H1 (cell line): ENCODE results near the gene NUP62CL. TPM values are rescaled to one million over a fixed set of nuclear protein-coding genes. Genes with fewer than 3 reads are reported as not detected.

Experiments used
- CTCF ChIA-PET: fragments of 300-600 bp; sonication (Branson Sonifier 250); formaldehyde crosslinking; loops from one replicate; lab custom pipeline; 2021; ENCODE audit not compliant: partially characterized antibody; lab: Charles Lee
- POLR2A ChIA-PET: fragments of 300-600 bp; sonication (Branson Sonifier 250); formaldehyde crosslinking; loops from one replicate; lab custom pipeline; 2021; ENCODE audit warnings: inconsistent platforms; ENCODE audit not compliant: partially characterized antibody; lab: Charles Lee
- DNase-seq, 2 experiments: peaks; one replicate each; pipeline versions ENCODE4 v3.0.0 to v3.0.0-alpha.2; 2010 to 2022; ENCODE audit warnings: low spot score in 2 of 2, low read depth in 1 of 2, mixed read lengths in 1 of 2
- FAIRE-seq: peaks from 2 replicates; lab custom pipeline; 2011; peaks lifted over from hg19 to GRCh38; lab: Jason Lieb, UNC
- H2AFZ ChIP-seq: 2 replicates; pipeline ENCODE4 v1.8.1; 2012; ENCODE audit warnings: low read length, inconsistent platforms
- H2AK5ac ChIP-seq: 2 replicates; pipeline ENCODE4 v1.6.1; 2013; ENCODE audit warnings: low read depth, low read length
- H2BK120ac ChIP-seq: replicated peaks from 2 replicates; pipeline ENCODE3; 2013; ENCODE audit warnings: low read depth, low read length, inconsistent platforms
- H2BK12ac ChIP-seq: 2 replicates; pipeline ENCODE4 v1.6.1; 2013; ENCODE audit warnings: low read depth, low read length
- H2BK15ac ChIP-seq: 2 replicates; pipeline ENCODE4 v1.6.1; 2013; ENCODE audit warnings: low read length
- H2BK20ac ChIP-seq: 2 replicates; pipeline ENCODE4 v1.6.1; 2013; ENCODE audit warnings: low read length
- H2BK5ac ChIP-seq: 2 replicates; pipeline ENCODE4 v1.6.1; 2013; ENCODE audit warnings: low read depth, low read length
- H3K14ac ChIP-seq: 2 replicates; pipeline ENCODE4 v1.6.1; 2013; ENCODE audit warnings: inconsistent platforms; ENCODE audit not compliant: insufficient read length
- H3K18ac ChIP-seq: 2 replicates; pipeline ENCODE4 v1.6.1; 2013; ENCODE audit warnings: low read length; ENCODE audit errors: extremely low read depth
- H3K23ac ChIP-seq: 2 replicates; pipeline ENCODE4 v1.6.1; 2013; ENCODE audit warnings: inconsistent platforms; ENCODE audit not compliant: insufficient read length
- H3K23me2 ChIP-seq: 2 replicates; pipeline ENCODE4 v1.6.1; 2013; ENCODE audit warnings: low read depth, low read length
- H3K27ac ChIP-seq: 2 replicates; pipeline ENCODE4 v1.6.1; 2011; ENCODE audit warnings: low read depth, low read length, inconsistent platforms
- H3K27me3 ChIP-seq, 4 experiments: replicated peaks in 1 of 4; 1 replicate in 1 of 4; 2 replicates in 3 of 4; pipeline versions ENCODE4 v1.6.1 to v1.8.1; 2011 to 2013; ENCODE audit warnings: low read length in 3 of 4, mild to moderate bottlenecking in 3 of 4, inconsistent platforms in 2 of 4, mixed read lengths in 2 of 4, moderate library complexity in 1 of 4; ENCODE audit not compliant: control insufficient read depth in 3 of 4, insufficient read depth in 3 of 4; ENCODE audit errors: extremely low read depth in 1 of 4
- H3K36me3 ChIP-seq, 4 experiments: 2 replicates each; pipeline versions ENCODE4 v1.6.1 to v1.8.1; 2011 to 2013; ENCODE audit warnings: mild to moderate bottlenecking in 4 of 4, low read length in 3 of 4, moderate library complexity in 2 of 4, control low read depth in 1 of 4, inconsistent platforms in 1 of 4; ENCODE audit not compliant: insufficient read depth in 4 of 4, control insufficient read depth in 2 of 4
- H3K4ac ChIP-seq: replicated peaks from 2 replicates; pipeline ENCODE3; 2013; ENCODE audit warnings: low read length, low read depth, mixed read lengths, inconsistent platforms; ENCODE audit not compliant: insufficient read length
- H3K4me1 ChIP-seq, 4 experiments: replicated peaks in 1 of 4; 1 replicate in 1 of 4; 2 replicates in 3 of 4; pipeline versions ENCODE4 v1.6.1 to v1.8.1; 2011 to 2013; ENCODE audit warnings: low read length in 3 of 4, inconsistent platforms in 2 of 4, mixed read lengths in 1 of 4; ENCODE audit not compliant: insufficient read depth in 4 of 4, control insufficient read depth in 3 of 4
- H3K4me2 ChIP-seq, 2 experiments: 2 replicates each; pipeline versions ENCODE4 v1.6.1 to v1.8.1; 2011 to 2013; ENCODE audit warnings: low read depth in 2 of 2, low read length in 2 of 2, control low read depth in 1 of 2, inconsistent platforms in 1 of 2, mild to moderate bottlenecking in 1 of 2; ENCODE audit not compliant: insufficient read depth in 1 of 2
- H3K4me3 ChIP-seq, 4 experiments: fragments of 200-600, 300-600 bp in 1 of 4; sonication (generic), shearing (Covaris generic), sonication (Bioruptor Twin) in 1 of 4; 2 replicates each; pipeline versions ENCODE4 v1.5.1 to v1.8.1; 2011 to 2016; ENCODE audit warnings: low read length in 4 of 4, low read depth in 3 of 4, control low read depth in 2 of 4, inconsistent platforms in 2 of 4, mild to moderate bottlenecking in 2 of 4, mixed read lengths in 1 of 4, moderate library complexity in 1 of 4; ENCODE audit not compliant: insufficient read depth in 2 of 4; ENCODE audit errors: extremely low read depth in 1 of 4
- H3K56ac ChIP-seq: replicated peaks from 2 replicates; pipeline ENCODE3; 2013; ENCODE audit warnings: low read depth, mild to moderate bottlenecking, mixed read lengths, low read length, inconsistent platforms; ENCODE audit not compliant: insufficient read length
- H3K79me1 ChIP-seq: 2 replicates; pipeline ENCODE4 v1.6.1; 2013; ENCODE audit warnings: low read depth, low read length, control low read depth
- H3K79me2 ChIP-seq, 2 experiments: 2 replicates each; pipeline versions ENCODE4 v1.6.1 to v1.8.1; 2012 to 2013; ENCODE audit warnings: low read length in 2 of 2, mild to moderate bottlenecking in 2 of 2, inconsistent platforms in 1 of 2; ENCODE audit not compliant: insufficient read depth in 2 of 2, control insufficient read depth in 1 of 2
- H3K9ac ChIP-seq, 4 experiments: replicated peaks in 1 of 4; 1 replicate in 1 of 4; 2 replicates in 3 of 4; pipeline versions ENCODE4 v1.6.1 to v1.8.1; 2011 to 2013; ENCODE audit warnings: low read depth in 3 of 4, low read length in 3 of 4, control low read depth in 2 of 4, mild to moderate bottlenecking in 2 of 4, moderate library complexity in 2 of 4, inconsistent platforms in 1 of 4; ENCODE audit errors: extremely low read depth in 1 of 4
- H3K9me3 ChIP-seq, 2 experiments: 2 replicates each; pipeline versions ENCODE4 v1.6.1 to v1.8.1; 2012 to 2013; ENCODE audit warnings: mild to moderate bottlenecking in 2 of 2, moderate library complexity in 2 of 2, control low read depth in 1 of 2, inconsistent platforms in 1 of 2, low read depth in 1 of 2, low read length in 1 of 2, mixed read lengths in 1 of 2; ENCODE audit not compliant: insufficient read depth in 2 of 2
- H4K20me1 ChIP-seq, 2 experiments: replicated peaks in 1 of 2; 2 replicates each; pipeline versions ENCODE3 to v1.8.1; 2011 to 2013; ENCODE audit warnings: inconsistent platforms in 2 of 2, low read length in 2 of 2, mild to moderate bottlenecking in 1 of 2; ENCODE audit not compliant: insufficient read depth in 2 of 2, control insufficient read depth in 1 of 2
- H4K5ac ChIP-seq: 2 replicates; pipeline ENCODE4 v1.6.1; 2013; ENCODE audit warnings: low read length, low read depth, mixed read lengths, inconsistent platforms; ENCODE audit not compliant: insufficient read length
- H4K8ac ChIP-seq: 2 replicates; pipeline ENCODE4 v1.8.0; 2013; ENCODE audit warnings: mild to moderate bottlenecking, moderate library complexity, low read length, inconsistent platforms; ENCODE audit not compliant: insufficient read depth; ENCODE audit errors: extremely low read depth
- H4K91ac ChIP-seq: replicated peaks from 2 replicates; pipeline ENCODE3; 2013; ENCODE audit warnings: low read length, mixed read lengths, inconsistent platforms; ENCODE audit not compliant: insufficient read length
- CHD2 ChIP-seq: IDR thresholded peaks from 2 replicates; pipeline ENCODE4 v1.6.1; 2012; ENCODE audit warnings: low read length, improper control_type of control experiment
- MAFK ChIP-seq: IDR thresholded peaks from 2 replicates; pipeline ENCODE4 v1.6.1; 2012; ENCODE audit warnings: low read depth, mild to moderate bottlenecking, improper control_type of control experiment, low read length
- WGBS, 2 experiments: shearing (Covaris generic) in 1 of 2; methylation state at CpG; one replicate each; pipeline versions ENCODE4 v1.1.6 to v1.1.7; 2013 to 2015; ENCODE audit warnings: low lambda C conversion rate in 2 of 2, mixed read lengths in 2 of 2, inconsistent platforms in 1 of 2, low coverage in 1 of 2, missing lambda C conversion rate in 1 of 2; ENCODE audit not compliant: insufficient replicate concordance in 2 of 2, insufficient coverage in 1 of 2, insufficient read length in 1 of 2; ENCODE audit errors: extremely low coverage in 1 of 2, missing lambda C conversion rate in 1 of 2; 5-methylcytosine and 5-hydroxymethylcytosine counted together
- polyA plus RNA-seq, 7 experiments: library from polyadenylated mRNA; depleted of rRNA in 3 of 7; stranded (reverse) in 5 of 7; unstranded in 2 of 7; fragments of >200 nt in 5 of 7; fragments of 200-250 nt in 2 of 7; gene quantifications; 1 replicate in 5 of 7; 2 replicates in 1 of 7; 4 replicates in 1 of 7; pipeline versions ENCODE4 v1.2.1 to v1.2.3, GENCODE V29; 2011 to 2013; ENCODE audit warnings: missing spikeins in 2 of 7, mixed read lengths in 2 of 7
- total RNA-seq: library from RNA; stranded (reverse); fragmentation: NEBNext Ultra II Directional; extraction: Animal tissue kit (Norgen Biotek cat#: 25700); gene quantifications from 2 replicates; pipeline ENCODE4 v1.2.1, GENCODE V29; 2021

NUP62CL gene
- total and polyA plus RNA-seq, 2 of the 8 experiments (the other 6 are each of a cell fraction or from before 2014, with no cell fraction given): 3.3 to 6.2 TPM

GRCh38 chrX:107207943-107208342 is 1.7 kb upstream of the NUP62CL start:
- no peaks in the 10 kb centered on the region for H3K27me3 ChIP-seq
- H3K14ac ChIP-seq: no peak overlapping the region
- H2AFZ ChIP-seq: no peak overlapping the region
- POLR2A ChIA-PET: no interaction called here
- H4K20me1 ChIP-seq: no peaks in the 10 kb centered on the region
- H4K5ac ChIP-seq: no peak overlapping the region
- no peak overlapping the region for H2BK15ac ChIP-seq
- no peak overlapping the region for H2BK5ac ChIP-seq
- H3K79me2 ChIP-seq: no peaks in the 10 kb centered on the region
- peaks cover 4% of the 10 kb centered on the region; the same call in 1 of the 2 replicates for H3K23me2 ChIP-seq
- no peak overlapping the region for H2AK5ac ChIP-seq
- no peaks in the 10 kb centered on the region for H3K9me3 ChIP-seq
- no peak overlapping the region for H3K23ac ChIP-seq
- 96% methylated on average over 9 of the region's 9 CpGs; no CpG with 5 or more reads in 1 of the 2 experiments for WGBS, 2 experiments
- H2BK12ac ChIP-seq: no peak overlapping the region
- no peaks in the 10 kb centered on the region for H3K36me3 ChIP-seq
- H3K9ac ChIP-seq: no peak overlapping the region
- H4K91ac ChIP-seq: no peak overlapping the region
- no peak for DNase-seq
- H3K56ac ChIP-seq: no peak overlapping the region
- no peak overlapping the region for H2BK120ac ChIP-seq
- no peak overlapping the region for H3K4ac ChIP-seq
- TF ChIP-seq CHD2 (no peak), MAFK (peak; percentile 52; the same call in 1 of the 2 replicates)
- H3K4me1 ChIP-seq: peaks cover 0 to 3% (median under 1%) of the 10 kb centered on the region in 4 experiments; a peak in 3 of 7 replicates
- CTCF ChIA-PET: no interaction called here
- H3K27ac ChIP-seq: no peak overlapping the region
- no peak for FAIRE-seq
- no peak overlapping the region for H3K4me2 ChIP-seq
- H4K8ac ChIP-seq: no peak overlapping the region
- no peaks in the 10 kb centered on the region for H3K79me1 ChIP-seq
- no peak overlapping the region for H3K18ac ChIP-seq
- no peak overlapping the region for H3K4me3 ChIP-seq
- no peak overlapping the region for H2BK20ac ChIP-seq
